ENCODE data around the gene DDX27. TPM values are rescaled to one million over a fixed set of nuclear protein-coding genes. Genes with fewer than 3 reads are reported as not detected.

DDX27 gene
- total RNA-seq, 2 experiments from 2014 or later, result 42.8 to 43.5 TPM

DNA sequence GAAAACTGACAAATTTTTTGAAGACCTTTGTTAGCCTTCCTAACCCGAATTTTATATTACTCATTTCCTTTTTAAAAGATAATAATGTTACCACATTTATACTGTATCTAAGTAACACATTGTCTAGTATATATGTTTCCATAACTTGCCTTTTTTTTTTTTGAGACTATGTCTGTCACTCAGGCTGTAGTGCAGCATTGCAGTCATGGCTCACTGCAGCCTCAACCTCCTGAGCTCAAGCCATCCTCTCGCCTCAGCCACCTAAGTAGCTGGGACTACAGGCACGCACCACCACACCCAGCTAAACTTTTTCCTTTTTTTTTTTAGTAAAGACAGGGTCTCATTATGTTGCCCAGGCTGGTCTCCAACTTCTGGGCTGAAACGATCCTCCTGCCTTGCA lies 40.1 kb downstream of the DDX27 start:
- H3K27me3 Mint-ChIP-seq, result no peaks in the 10 kb centered on the region
- intact Hi-C loops (cut with micrococcal nuclease), result no loop called here

GRCh38 chr20:49259799-49260198 lies 40.6 kb downstream of the DDX27 start:
- no peak overlapping the region for H3K4me3 Mint-ChIP-seq
- no peaks in the 10 kb centered on the region for H3K9me3 Mint-ChIP-seq

More for the DNA sequence above, 40.1 kb downstream of the DDX27 start:
- H3K4me1 Mint-ChIP-seq (ENCODE audit: low read depth), result peaks cover 24% of the 10 kb centered on the region
- H3K4me3 Mint-ChIP-seq, result no peak overlapping the region
- peak overlapping the region; percentile 71 for H3K27ac Mint-ChIP-seq
- H3K36me3 Mint-ChIP-seq, result peaks cover 66% of the 10 kb centered on the region
- POLR2A ChIA-PET, result interaction anchor here (1.0 to 2.1 kb wide), 3 partner anchors 9 to 22 kb away, joined by 3 to 10 read pairs (median 5); no protein-coding TSS in a partner anchor
- no peak for DNase-seq
- CTCF ChIA-PET, result interaction anchor here (0.9 to 1.8 kb wide), 3 partner anchors 13 to 42 kb away, joined by 3 to 5 read pairs (median 4); no protein-coding TSS in a partner anchor
- no peaks in the 10 kb centered on the region for H3K9me3 Mint-ChIP-seq

DNA sequence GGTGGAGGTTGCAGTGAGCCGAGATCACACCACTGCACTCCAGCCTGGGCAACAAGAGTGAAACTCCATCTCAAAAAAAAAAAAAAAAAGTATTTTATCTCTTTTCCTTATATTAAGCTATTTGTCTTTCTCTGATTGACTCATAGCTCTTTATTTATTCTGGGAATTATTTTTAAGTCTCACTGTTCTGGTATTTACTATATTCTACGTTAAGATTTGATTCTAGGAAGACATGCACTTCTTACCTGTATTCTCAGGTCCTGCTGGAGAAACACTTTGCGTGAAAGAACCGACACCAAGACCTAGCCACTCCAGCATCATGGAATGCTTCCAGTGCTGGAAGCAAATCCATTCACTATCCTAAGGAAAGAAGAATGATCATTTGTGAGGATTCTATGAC lies 41.0 kb downstream of the DDX27 start:
- Mint-ChIP-seq H3K27me3 (no peaks in the 10 kb centered on the region), H3K27ac (peak overlapping the region; percentile 79), H3K9me3 (no peaks in the 10 kb centered on the region), H3K4me3 (no peak overlapping the region), H3K36me3 (peaks cover 69% of the 10 kb centered on the region), H3K4me1 (ENCODE audit: low read depth) (peaks cover 27% of the 10 kb centered on the region)
- intact Hi-C loops (cut with micrococcal nuclease), result no loop called here
- no peak for DNase-seq
- ChIA-PET CTCF (interaction anchor here (0.9 to 1.8 kb wide), 3 partner anchors 14 to 43 kb away, joined by 3 to 5 read pairs (median 4); no protein-coding TSS in a partner anchor), POLR2A (interaction anchor here (0.7 to 2.1 kb wide), 4 partner anchors 8 to 21 kb away, joined by 3 to 10 read pairs (median 4); no protein-coding TSS in a partner anchor)

More at GRCh38 chr20:49259799-49260198, 40.6 kb downstream of the DDX27 start:
- Mint-ChIP-seq H3K27me3 (no peaks in the 10 kb centered on the region), H3K4me1 (ENCODE audit: low read depth) (peaks cover 24% of the 10 kb centered on the region), H3K27ac (peak overlapping the region; percentile 71), H3K36me3 (peaks cover 66% of the 10 kb centered on the region)
- DNase-seq, result no peak
- ChIA-PET POLR2A (interaction anchor here (1.0 to 2.1 kb wide), 3 partner anchors 9 to 21 kb away, joined by 3 to 10 read pairs (median 5); no protein-coding TSS in a partner anchor), CTCF (interaction anchor here (0.9 to 1.8 kb wide), 3 partner anchors 14 to 43 kb away, joined by 3 to 5 read pairs (median 4); no protein-coding TSS in a partner anchor)
- intact Hi-C loops (cut with micrococcal nuclease), result no loop called here

DNA sequence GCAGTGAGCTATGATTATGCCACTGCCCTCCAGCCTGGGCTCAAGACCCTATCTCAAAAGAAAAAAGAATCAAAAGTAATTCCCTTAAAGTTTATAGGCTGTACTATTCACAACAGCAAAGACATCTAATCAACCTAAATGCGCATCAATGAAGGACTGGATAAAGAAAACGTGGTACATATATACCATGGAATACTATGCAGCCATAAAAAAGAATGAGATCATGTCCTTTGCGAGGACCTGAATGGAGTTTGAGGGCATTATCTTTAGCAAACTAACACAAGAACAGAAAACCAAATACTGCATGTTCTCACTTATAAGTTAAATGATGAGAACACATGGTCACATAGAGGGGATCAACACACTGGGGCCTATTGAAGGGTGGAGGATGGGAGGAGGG lies 42.0 kb downstream of the DDX27 start:
- Mint-ChIP-seq H3K4me3 (no peak overlapping the region), H3K4me1 (ENCODE audit: low read depth) (peaks cover 33% of the 10 kb centered on the region), H3K27ac (no peak overlapping the region), H3K36me3 (peaks cover 66% of the 10 kb centered on the region), H3K27me3 (no peaks in the 10 kb centered on the region), H3K9me3 (no peaks in the 10 kb centered on the region)
- CTCF ChIA-PET, result no interaction called here
- no peak for DNase-seq
- intact Hi-C loops (cut with micrococcal nuclease), result no loop called here
- POLR2A ChIA-PET, result interaction anchor here (2.1 kb wide), 1 partner anchor 16 kb away, joined by 10 read pairs; no protein-coding TSS in a partner anchor

DNA sequence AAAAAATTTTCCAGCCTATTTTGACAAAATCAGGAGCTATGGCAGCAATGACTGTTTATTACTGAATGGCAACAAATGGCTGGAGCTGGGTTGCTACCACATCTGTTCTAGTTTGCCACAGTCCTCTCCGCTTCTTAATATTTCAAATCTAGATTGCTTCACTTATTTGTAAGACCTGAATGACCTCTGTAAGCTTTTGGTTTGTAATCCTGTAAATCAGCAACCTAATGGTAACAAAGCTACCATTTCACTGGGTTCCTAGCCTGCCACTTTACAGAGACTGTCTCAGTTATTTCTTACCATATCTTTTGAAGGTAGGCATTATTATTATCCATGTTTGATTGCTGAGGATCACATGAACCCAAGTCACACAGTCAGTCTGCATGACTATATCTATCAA lies 43.2 kb downstream of the DDX27 start:
- DNase-seq, result no peak
- Mint-ChIP-seq H3K27me3 (no peaks in the 10 kb centered on the region), H3K36me3 (peaks cover 65% of the 10 kb centered on the region), H3K4me3 (no peak overlapping the region), H3K27ac (peak overlapping the region; percentile 29), H3K4me1 (ENCODE audit: low read depth) (peaks cover 40% of the 10 kb centered on the region), H3K9me3 (no peaks in the 10 kb centered on the region)
- ChIA-PET POLR2A (interaction anchor here (1.6 to 1.8 kb wide), 2 partner anchors 14 to 21 kb away, joined by 5 to 8 read pairs; no protein-coding TSS in a partner anchor), CTCF (interaction anchor here (0.7 kb wide), 1 partner anchor 16 kb away, joined by 3 read pairs; no protein-coding TSS in a partner anchor)
- intact Hi-C loops (cut with micrococcal nuclease), result no loop called here

- H3K27ac Mint-ChIP-seq, result peak overlapping the region; percentile 74
- peaks cover 67% of the 10 kb centered on the region for H3K4me1 Mint-ChIP-seq (ENCODE audit: low read depth)
- H3K4me3 Mint-ChIP-seq, result peak overlapping the region; percentile 68
- peaks cover 9% of the 10 kb centered on the region for H3K9me3 Mint-ChIP-seq
- no peak for DNase-seq
- intact Hi-C loops (cut with micrococcal nuclease), result no loop called here
- ChIA-PET POLR2A (interaction anchor here (0.8 to 1.1 kb wide), 3 partner anchors 9 to 24 kb away, joined by 3 to 4 read pairs (median 3); no protein-coding TSS in a partner anchor), CTCF (interaction anchor here (1.1 kb wide), 2 partner anchors 21 to 135 kb away, joined by 4 read pairs; no protein-coding TSS in a partner anchor)
- H3K36me3 Mint-ChIP-seq, result peaks cover 84% of the 10 kb centered on the region
- H3K27me3 Mint-ChIP-seq, result no peaks in the 10 kb centered on the region
These were observed 48.1 kb downstream of the DDX27 start for GRCh38 chr20:49267327-49267726.

- H3K4me1 Mint-ChIP-seq (ENCODE audit: low read depth), result peaks cover 74% of the 10 kb centered on the region
- ChIA-PET CTCF (interaction anchor here (1.0 kb wide), 1 partner anchor 23 kb away, joined by 4 read pairs; no protein-coding TSS in a partner anchor), POLR2A (interaction anchor here (0.8 to 1.2 kb wide), 4 partner anchors 8 to 25 kb away, joined by 3 to 5 read pairs (median 4); no protein-coding TSS in a partner anchor)
- peak overlapping the region; percentile 74 for H3K4me3 Mint-ChIP-seq
- H3K27ac Mint-ChIP-seq, result peak overlapping the region; percentile 58
- H3K9me3 Mint-ChIP-seq, result peaks cover 9% of the 10 kb centered on the region
- H3K27me3 Mint-ChIP-seq, result no peaks in the 10 kb centered on the region
- DNase-seq, result no peak
- H3K36me3 Mint-ChIP-seq, result peaks cover 81% of the 10 kb centered on the region
- intact Hi-C loops (cut with micrococcal nuclease), result loop anchor here (1.0 kb wide), 1 partner anchor 8 kb away; no protein-coding TSS in a partner anchor
These were observed 49.6 kb downstream of the DDX27 start for GRCh38 chr20:49268600-49269365.

- Mint-ChIP-seq H3K27me3 (no peaks in the 10 kb centered on the region), H3K27ac (peak overlapping the region; percentile 15), H3K36me3 (peaks cover 74% of the 10 kb centered on the region), H3K4me1 (ENCODE audit: low read depth) (peaks cover 78% of the 10 kb centered on the region), H3K4me3 (peak overlapping the region; percentile 21), H3K9me3 (peaks cover 9% of the 10 kb centered on the region)
- intact Hi-C loops (cut with micrococcal nuclease), result loop anchor here (10.0 kb wide), 2 partner anchors 545 to 845 kb away; partner anchors contain the start of genes SLC9A8 and UBE2V1
- DNase-seq, result no peak
- ChIA-PET CTCF (no interaction called here), POLR2A (interaction anchor here (1.4 kb wide), 1 partner anchor 12 kb away, joined by 3 read pairs; no protein-coding TSS in a partner anchor)
These were observed 51.0 kb downstream of the DDX27 start for GRCh38 chr20:49270177-49270576.

DNA sequence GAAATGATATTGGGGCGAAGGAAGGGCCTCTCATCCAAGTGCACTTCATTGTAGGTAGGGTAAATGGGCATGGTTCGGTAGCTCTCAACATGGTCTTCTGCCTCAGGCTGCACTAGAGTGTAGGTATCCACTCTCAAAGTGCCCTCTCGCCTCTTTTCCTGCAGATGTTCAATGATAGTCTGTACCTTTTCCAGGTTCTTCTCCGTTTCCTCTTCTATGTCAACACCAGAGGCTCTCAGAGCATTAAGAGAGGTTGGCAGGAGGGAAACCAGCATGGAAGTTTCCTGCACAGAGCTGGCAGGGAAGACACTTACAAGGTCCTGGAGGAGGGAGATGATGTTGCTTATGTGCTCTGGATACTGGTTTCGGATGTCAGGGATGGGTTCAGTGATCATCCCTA lies 51.5 kb downstream of the DDX27 start:
- Mint-ChIP-seq H3K9me3 (peaks cover 9% of the 10 kb centered on the region), H3K4me1 (ENCODE audit: low read depth) (peaks cover 79% of the 10 kb centered on the region), H3K27ac (peak overlapping the region; percentile 15), H3K36me3 (peaks cover 76% of the 10 kb centered on the region), H3K4me3 (peak overlapping the region; percentile 2), H3K27me3 (no peaks in the 10 kb centered on the region)
- DNase-seq, result no peak
- POLR2A ChIA-PET, result interaction anchor here (0.9 to 1.4 kb wide), 2 partner anchors 11 to 13 kb away, joined by 3 read pairs; no protein-coding TSS in a partner anchor
- CTCF ChIA-PET, result interaction anchor here (0.7 to 1.5 kb wide), 3 partner anchors 24 to 138 kb away, joined by 3 to 4 read pairs (median 3); no protein-coding TSS in a partner anchor
- intact Hi-C loops (cut with micrococcal nuclease), result loop anchor here (10.0 kb wide), 2 partner anchors 544 to 844 kb away; partner anchors contain the start of genes SLC9A8 and UBE2V1

- Mint-ChIP-seq H3K4me3 (peak overlapping the region; percentile 33), H3K4me1 (ENCODE audit: low read depth) (peaks cover 70% of the 10 kb centered on the region), H3K9me3 (peaks cover 9% of the 10 kb centered on the region), H3K27me3 (no peaks in the 10 kb centered on the region), H3K27ac (peak overlapping the region; percentile 76), H3K36me3 (peaks cover 71% of the 10 kb centered on the region)
- ChIA-PET POLR2A (interaction anchor here (0.8 to 2.2 kb wide), 2 partner anchors 10 to 226 kb away, joined by 4 to 7 read pairs; partner anchors contain the start of gene CSE1L), CTCF (no interaction called here)
- intact Hi-C loops (cut with micrococcal nuclease), result loop anchor here (10.0 kb wide), 2 partner anchors 542 to 842 kb away; partner anchors contain the start of genes SLC9A8 and UBE2V1
- no peak for DNase-seq
These were observed 53.4 kb downstream of the DDX27 start for GRCh38 chr20:49272654-49273053.

DNA sequence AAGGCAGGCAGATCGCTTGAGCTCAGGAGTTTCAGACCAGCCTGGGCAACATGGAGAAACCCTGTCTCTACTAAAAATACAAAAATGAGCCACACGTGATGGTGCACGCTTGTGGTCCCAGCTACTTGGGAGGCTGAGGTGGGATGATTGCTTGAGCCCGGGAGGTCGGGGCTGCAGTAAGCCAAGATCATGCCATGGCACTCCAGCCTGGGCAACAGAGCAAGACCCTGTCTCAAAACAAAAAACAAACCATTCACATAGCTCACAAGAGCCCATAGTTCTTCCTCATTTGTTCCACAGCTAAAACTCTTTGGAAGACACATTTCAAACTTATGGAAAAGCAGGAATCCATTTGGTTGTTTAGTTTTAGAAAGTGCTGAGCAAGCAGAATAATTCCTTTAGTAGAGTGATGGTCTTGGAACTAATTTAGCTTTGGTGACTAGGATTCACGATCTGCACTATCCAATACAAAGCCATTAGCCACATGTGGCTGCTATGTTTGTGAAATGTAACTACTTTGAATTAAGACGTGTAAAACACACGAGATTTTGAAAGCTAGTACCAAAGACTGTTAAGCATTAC lies 54.6 kb downstream of the DDX27 start:
- H3K4me1 Mint-ChIP-seq (ENCODE audit: low read depth), result peaks cover 65% of the 10 kb centered on the region
- H3K9me3 Mint-ChIP-seq, result peaks cover 8% of the 10 kb centered on the region
- ChIA-PET CTCF (interaction anchor here (0.8 kb wide), 1 partner anchor 26 kb away, joined by 3 read pairs; no protein-coding TSS in a partner anchor), POLR2A (interaction anchor here (2.2 kb wide), 1 partner anchor 9 kb away, joined by 7 read pairs; no protein-coding TSS in a partner anchor)
- peak overlapping the region; percentile 13 for H3K27ac Mint-ChIP-seq
- H3K4me3 Mint-ChIP-seq, result no peak overlapping the region
- intact Hi-C loops (cut with micrococcal nuclease), result loop anchor here (10.0 kb wide), 2 partner anchors 541 to 841 kb away; partner anchors contain the start of genes SLC9A8 and UBE2V1
- peaks cover 2% of the 10 kb centered on the region for H3K27me3 Mint-ChIP-seq
- DNase-seq, result no peak
- peaks cover 69% of the 10 kb centered on the region for H3K36me3 Mint-ChIP-seq

Measured in activated CD4-positive, alpha-beta memory T cell treated with anti-CD3 and anti-CD28 coated beads for 36 hours (primary cell).